ENCODE data around the gene PRDM16.

DNA sequence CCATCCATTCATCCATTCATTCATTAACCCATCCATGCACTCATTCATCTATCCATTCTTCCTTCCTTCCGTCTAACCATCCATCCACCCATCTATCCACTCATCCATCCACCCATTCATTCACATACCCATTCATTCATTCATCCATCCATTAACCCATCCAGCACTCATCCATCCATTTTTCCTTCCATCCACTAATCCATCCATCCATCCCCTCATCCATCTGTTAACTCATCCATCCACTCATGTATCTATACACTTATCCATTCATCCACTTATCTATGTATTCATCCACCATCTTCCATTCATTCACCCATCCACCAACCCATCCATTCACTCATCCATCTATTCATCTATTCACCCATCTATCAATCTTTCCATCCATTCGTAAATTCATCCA lies 107.8 kb downstream of the PRDM16 start:
- TF ChIP-seq POLR2A (IDR thresholded peaks at IDR 0.05) (no peak), EP300 (IDR thresholded peaks at IDR 0.05) (no peak)
- TF ChIP-seq, protein P1, sequence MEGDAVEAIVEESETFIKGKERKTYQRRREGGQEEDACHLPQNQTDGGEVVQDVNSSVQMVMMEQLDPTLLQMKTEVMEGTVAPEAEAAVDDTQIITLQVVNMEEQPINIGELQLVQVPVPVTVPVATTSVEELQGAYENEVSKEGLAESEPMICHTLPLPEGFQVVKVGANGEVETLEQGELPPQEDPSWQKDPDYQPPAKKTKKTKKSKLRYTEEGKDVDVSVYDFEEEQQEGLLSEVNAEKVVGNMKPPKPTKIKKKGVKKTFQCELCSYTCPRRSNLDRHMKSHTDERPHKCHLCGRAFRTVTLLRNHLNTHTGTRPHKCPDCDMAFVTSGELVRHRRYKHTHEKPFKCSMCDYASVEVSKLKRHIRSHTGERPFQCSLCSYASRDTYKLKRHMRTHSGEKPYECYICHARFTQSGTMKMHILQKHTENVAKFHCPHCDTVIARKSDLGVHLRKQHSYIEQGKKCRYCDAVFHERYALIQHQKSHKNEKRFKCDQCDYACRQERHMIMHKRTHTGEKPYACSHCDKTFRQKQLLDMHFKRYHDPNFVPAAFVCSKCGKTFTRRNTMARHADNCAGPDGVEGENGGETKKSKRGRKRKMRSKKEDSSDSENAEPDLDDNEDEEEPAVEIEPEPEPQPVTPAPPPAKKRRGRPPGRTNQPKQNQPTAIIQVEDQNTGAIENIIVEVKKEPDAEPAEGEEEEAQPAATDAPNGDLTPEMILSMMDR (IDR thresholded peaks at IDR 0.05), result no peak
